ENCODE results near the gene COG5. TPM values are rescaled to one million over a fixed set of nuclear protein-coding genes. Genes with fewer than 3 reads are reported as not detected.
"Not testable (repeated sequence)": the region's sequence is repeated elsewhere in the genome, so short reads cannot be mapped to it uniquely, and the experiment has no call there.

The COG5 gene
- total RNA-seq, 4 donors from 2014 or later: 34.8 to 74.1 (median 41.2) TPM

DNA sequence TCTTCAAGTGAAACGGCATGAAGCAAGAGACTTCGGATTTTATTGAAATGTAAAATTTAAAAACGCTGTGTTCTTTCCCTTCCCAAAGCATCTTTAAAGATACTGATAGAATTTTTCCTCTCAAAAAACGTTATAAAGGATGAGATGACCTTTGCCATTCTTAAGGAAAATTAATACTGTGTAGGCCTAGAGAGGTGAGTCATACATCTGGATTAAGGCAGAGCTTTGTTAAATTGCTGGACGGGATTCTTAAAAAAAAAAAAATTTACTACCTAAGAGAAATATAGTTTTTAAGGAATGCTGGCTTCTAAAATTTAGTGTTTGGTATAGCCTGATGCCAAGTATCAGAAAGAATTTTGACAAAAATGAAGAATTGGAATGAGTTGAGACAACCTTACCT, 401.2 kb downstream of the COG5 start:
- DNase-seq (ENCODE audit: low spot score) (no peak), ATAC-seq (ENCODE audit: low FRiP score) (no peak)
- TF ChIP-seq, protein P1, sequence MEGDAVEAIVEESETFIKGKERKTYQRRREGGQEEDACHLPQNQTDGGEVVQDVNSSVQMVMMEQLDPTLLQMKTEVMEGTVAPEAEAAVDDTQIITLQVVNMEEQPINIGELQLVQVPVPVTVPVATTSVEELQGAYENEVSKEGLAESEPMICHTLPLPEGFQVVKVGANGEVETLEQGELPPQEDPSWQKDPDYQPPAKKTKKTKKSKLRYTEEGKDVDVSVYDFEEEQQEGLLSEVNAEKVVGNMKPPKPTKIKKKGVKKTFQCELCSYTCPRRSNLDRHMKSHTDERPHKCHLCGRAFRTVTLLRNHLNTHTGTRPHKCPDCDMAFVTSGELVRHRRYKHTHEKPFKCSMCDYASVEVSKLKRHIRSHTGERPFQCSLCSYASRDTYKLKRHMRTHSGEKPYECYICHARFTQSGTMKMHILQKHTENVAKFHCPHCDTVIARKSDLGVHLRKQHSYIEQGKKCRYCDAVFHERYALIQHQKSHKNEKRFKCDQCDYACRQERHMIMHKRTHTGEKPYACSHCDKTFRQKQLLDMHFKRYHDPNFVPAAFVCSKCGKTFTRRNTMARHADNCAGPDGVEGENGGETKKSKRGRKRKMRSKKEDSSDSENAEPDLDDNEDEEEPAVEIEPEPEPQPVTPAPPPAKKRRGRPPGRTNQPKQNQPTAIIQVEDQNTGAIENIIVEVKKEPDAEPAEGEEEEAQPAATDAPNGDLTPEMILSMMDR (IDR thresholded peaks at IDR 0.05): no peak

DNA sequence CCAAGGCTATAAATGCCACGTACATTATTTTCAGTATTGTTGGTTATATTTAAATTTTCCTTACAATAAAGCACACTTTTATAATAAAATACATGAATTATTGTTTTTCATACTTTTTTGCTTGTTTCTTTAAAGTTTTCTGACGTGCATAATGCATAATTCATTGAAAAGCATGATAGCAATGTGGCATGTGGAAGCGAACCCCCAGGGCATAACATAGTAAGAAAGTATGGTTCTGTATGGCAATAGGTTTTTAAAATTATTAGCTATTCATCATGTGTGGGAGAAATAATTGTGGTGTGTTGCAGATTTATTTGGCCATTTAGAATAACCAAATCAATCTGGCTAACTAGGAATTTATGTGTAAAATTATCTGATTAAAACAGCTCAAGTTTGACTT, 402.3 kb downstream of the COG5 start:
- ATAC-seq (ENCODE audit: low FRiP score) (no peak), DNase-seq (ENCODE audit: low spot score) (no peak)
- TF ChIP-seq, protein P1 (IDR thresholded peaks at IDR 0.05): no peak

DNA sequence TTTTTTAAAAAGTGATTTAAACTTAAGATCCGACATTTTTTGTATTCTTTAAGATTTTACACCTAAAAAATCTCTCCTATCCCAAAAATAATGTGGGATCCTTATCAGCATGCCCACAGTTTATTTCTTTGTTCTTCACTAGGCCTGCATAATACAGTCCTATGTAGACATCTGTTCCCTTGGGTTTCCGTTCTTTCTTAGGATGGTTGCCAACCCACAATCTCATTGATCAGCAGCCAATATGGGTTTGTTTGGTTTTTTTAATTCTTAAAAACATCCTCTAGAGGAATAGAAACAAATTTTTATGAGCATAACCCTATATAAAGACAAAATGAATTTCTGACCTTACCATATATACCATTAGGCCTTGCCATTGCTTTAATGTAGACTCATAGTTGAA, 403.3 kb downstream of the COG5 start:
- DNase-seq (ENCODE audit: low spot score): no peak
- TF ChIP-seq, protein P1 (IDR thresholded peaks at IDR 0.05): no peak
- ATAC-seq (ENCODE audit: low FRiP score): no peak

- no peak for DNase-seq (ENCODE audit: low spot score)
- ATAC-seq (ENCODE audit: low FRiP score): no peak
- TF ChIP-seq, protein P1 (IDR thresholded peaks at IDR 0.05): no peak
Measured at GRCh38 chr7:107158028-107158427, 405.7 kb downstream of the COG5 start.

DNA sequence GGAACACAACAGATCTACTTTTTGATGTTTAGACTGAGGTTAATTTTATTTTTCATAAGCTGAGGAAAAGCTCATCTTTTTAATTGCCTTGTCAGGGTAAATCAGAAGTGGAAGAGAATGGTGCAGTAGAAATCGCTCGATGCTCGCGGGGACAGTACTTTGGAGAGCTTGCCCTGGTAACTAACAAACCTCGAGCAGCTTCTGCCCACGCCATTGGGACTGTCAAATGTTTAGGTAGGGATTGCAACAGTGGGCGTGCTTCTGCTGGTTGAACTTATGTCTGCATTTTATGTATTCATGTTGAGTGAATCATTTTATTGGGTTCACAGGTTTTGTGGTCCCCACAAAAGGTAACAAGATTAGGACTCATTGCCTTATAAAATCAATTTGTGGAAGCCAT, 406.6 kb downstream of the COG5 start:
- TF ChIP-seq, protein P1 (IDR thresholded peaks at IDR 0.05): no peak
- ATAC-seq (ENCODE audit: low FRiP score) (no peak), DNase-seq (ENCODE audit: low spot score) (no peak)

DNA sequence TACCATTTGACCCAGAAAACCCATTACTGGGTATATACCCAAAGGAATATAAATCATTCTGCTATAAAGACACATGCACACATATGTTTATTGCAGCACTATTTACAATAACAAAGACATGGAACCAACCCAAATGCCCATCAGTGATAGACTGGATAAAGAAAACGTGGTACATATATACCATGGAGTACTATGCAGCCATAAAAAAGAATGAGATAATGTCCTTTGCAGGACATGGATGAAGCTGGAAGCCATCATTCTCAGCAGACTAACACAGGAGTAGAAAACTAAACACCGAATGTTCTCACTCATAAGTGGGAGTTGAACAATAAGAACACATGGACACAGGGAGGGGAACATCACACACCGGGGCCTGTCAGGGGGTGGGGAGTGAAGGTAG, 408.0 kb downstream of the COG5 start:
- ATAC-seq (ENCODE audit: low FRiP score): not testable (repeated sequence)

DNA sequence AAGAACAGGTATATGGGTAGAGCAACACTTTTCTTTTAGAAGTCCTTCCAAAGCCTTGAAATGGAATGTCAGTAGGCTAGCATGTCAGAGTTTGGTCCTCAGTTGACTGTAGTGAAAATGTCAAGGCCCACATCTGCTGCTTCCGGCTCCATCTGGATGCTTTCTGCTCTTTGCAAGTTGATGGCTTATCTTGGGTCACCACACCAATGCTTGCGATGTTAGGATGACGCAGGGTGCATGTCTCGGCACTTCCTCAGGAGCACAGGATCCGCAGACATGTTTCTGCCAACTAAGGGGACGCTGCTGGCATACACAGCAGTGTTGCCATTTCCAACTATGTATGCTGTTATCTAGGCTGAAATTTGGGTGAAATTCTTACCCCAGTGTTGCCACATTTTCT, 408.9 kb downstream of the COG5 start:
- ATAC-seq (ENCODE audit: low FRiP score): no peak
- no peak for DNase-seq (ENCODE audit: low spot score)
- TF ChIP-seq, protein P1 (IDR thresholded peaks at IDR 0.05): no peak

More for the DNA sequence above, 408.0 kb downstream of the COG5 start:
- DNase-seq (ENCODE audit: low spot score): not testable (repeated sequence)

GRCh38 chr7:107152011-107152410, 411.7 kb downstream of the COG5 start:
- TF ChIP-seq, protein P1 (IDR thresholded peaks at IDR 0.05): no peak
- peak; percentile 51 for ATAC-seq (ENCODE audit: low FRiP score)

More at GRCh38 chr7:107152011-107152410, 411.7 kb downstream of the COG5 start:
- no peak for DNase-seq (ENCODE audit: low spot score)
